Hypothalamus (tissue), 51 donors: Measurements from ENCODE around the gene LAMP1.
A peak's percentile ranks its signal among the peaks of the same experiment; 100 is the strongest.
"Not testable (repeated sequence)": the region's sequence is repeated elsewhere in the genome, so short reads cannot be mapped to it uniquely, and the experiment has no call there.

ENCODE experiments used
- DNase-seq, 51 donors: peaks; one replicate each; lab custom pipeline; 2025; lab: John Stamatoyannopoulos, UW

The LAMP1 gene

GRCh38 chr13:113353254-113353653 lies 56.2 kb downstream of the LAMP1 start:
- no peak for DNase-seq

GRCh38 chr13:113354831-113355610 lies 58.0 kb downstream of the LAMP1 start:
- DNase-seq = no peak

GRCh38 chr13:113355621-113356020 lies 58.6 kb downstream of the LAMP1 start:
- no peak for DNase-seq

GRCh38 chr13:113356596-113356995 lies 59.6 kb downstream of the LAMP1 start:
- DNase-seq = no peak

GRCh38 chr13:113357529-113357928 lies 60.5 kb downstream of the LAMP1 start:
- no peak for DNase-seq

- DNase-seq = no peak
Measured at GRCh38 chr13:113358653-113359190, 61.7 kb downstream of the LAMP1 start.

GRCh38 chr13:113359571-113359970 lies 62.5 kb downstream of the LAMP1 start:
- DNase-seq = no peak

- DNase-seq = no peak
Measured at GRCh38 chr13:113360446-113360845, 63.4 kb downstream of the LAMP1 start.

- no peak for DNase-seq
Measured at GRCh38 chr13:113361406-113361805, 64.4 kb downstream of the LAMP1 start.

GRCh38 chr13:113364311-113364889 lies 67.4 kb downstream of the LAMP1 start:
- DNase-seq = peak in 9 of 51 donors; percentile 6 to 56 (median 30)

GRCh38 chr13:113364901-113365582 lies 68.0 kb downstream of the LAMP1 start:
- no peak for DNase-seq

GRCh38 chr13:113365583-113365970 lies 68.5 kb downstream of the LAMP1 start:
- no peak for DNase-seq

GRCh38 chr13:113365971-113366588 lies 69.0 kb downstream of the LAMP1 start:
- DNase-seq = no peak

- DNase-seq = no peak
Measured at GRCh38 chr13:113367020-113367560, 70.1 kb downstream of the LAMP1 start.

- no peak for DNase-seq
Measured at GRCh38 chr13:113367771-113368170, 70.7 kb downstream of the LAMP1 start.

GRCh38 chr13:113368353-113368752 lies 71.3 kb downstream of the LAMP1 start:
- DNase-seq = not testable (repeated sequence)

GRCh38 chr13:113369189-113369588 lies 72.2 kb downstream of the LAMP1 start:
- DNase-seq = no peak

GRCh38 chr13:113369881-113370280 lies 72.8 kb downstream of the LAMP1 start:
- DNase-seq = no peak

GRCh38 chr13:113371061-113371460 lies 74.0 kb downstream of the LAMP1 start:
- no peak for DNase-seq

GRCh38 chr13:113371701-113372100 lies 74.7 kb downstream of the LAMP1 start:
- DNase-seq = not testable (repeated sequence)
